NCI-H69 (cell line): ENCODE measurements around the gene CCIN.
A peak's percentile ranks its signal among the peaks of the same experiment; 100 is the strongest.
"Not testable (repeated sequence)": the region's sequence is repeated elsewhere in the genome, so short reads cannot be mapped to it uniquely, and the experiment has no call there.

ENCODE experiments used
- DNase-seq: peaks from one replicate; lab custom pipeline; 2025; lab: John Stamatoyannopoulos, UW

Gene CCIN

GRCh38 chr9:36169166-36169565, at the start of gene CCIN:
Gene CCIN (plus strand): TSS chr9:36169388. CDS start chr9:36169503, 115 bp downstream.
- no peak for DNase-seq

GRCh38 chr9:36119476-36119875, 49.7 kb upstream of the CCIN start:
- no peak for DNase-seq

GRCh38 chr9:36120705-36121104, 48.5 kb upstream of the CCIN start:
- peak; percentile 19 for DNase-seq

- DNase-seq, result no peak
Measured at GRCh38 chr9:36121971-36122370, 47.2 kb upstream of the CCIN start.

- DNase-seq, result no peak
Measured at GRCh38 chr9:36123515-36123914, 45.7 kb upstream of the CCIN start.

GRCh38 chr9:36125062-36125855, 43.9 kb upstream of the CCIN start:
- no peak for DNase-seq

- no peak for DNase-seq
Measured at GRCh38 chr9:36126016-36126730, 43.0 kb upstream of the CCIN start.

- DNase-seq, result no peak
Measured at GRCh38 chr9:36127652-36128244, 41.4 kb upstream of the CCIN start.

- no peak for DNase-seq
Measured at GRCh38 chr9:36128349-36128748, 40.8 kb upstream of the CCIN start.

GRCh38 chr9:36129139-36129538, 40.0 kb upstream of the CCIN start:
- DNase-seq, result no peak

GRCh38 chr9:36131666-36132065, 37.5 kb upstream of the CCIN start:
- not testable (repeated sequence) for DNase-seq

GRCh38 chr9:36132086-36132485, 37.1 kb upstream of the CCIN start:
- DNase-seq, result no peak

GRCh38 chr9:36134761-36135505, 34.3 kb upstream of the CCIN start:
- peak; percentile 57 for DNase-seq

- no peak for DNase-seq
Measured at GRCh38 chr9:36135741-36136271, 33.4 kb upstream of the CCIN start.

- DNase-seq, result peak; percentile 79
Measured at GRCh38 chr9:36136272-36136893, 32.8 kb upstream of the CCIN start, which contains the start of gene GLIPR2. Gene GLIPR2 (plus strand): TSS chr9:36136733. CDS start chr9:36136779, 46 bp downstream.

- DNase-seq, result peak; percentile 32
Measured at GRCh38 chr9:36136894-36137391, 32.2 kb upstream of the CCIN start.

GRCh38 chr9:36137392-36138004, 31.7 kb upstream of the CCIN start:
- DNase-seq, result no peak

- DNase-seq, result no peak
Measured at GRCh38 chr9:36138496-36138895, 30.7 kb upstream of the CCIN start.

GRCh38 chr9:36138901-36139300, 30.3 kb upstream of the CCIN start:
- DNase-seq, result no peak
